Measurements from ENCODE around the gene MAST2.

DNA sequence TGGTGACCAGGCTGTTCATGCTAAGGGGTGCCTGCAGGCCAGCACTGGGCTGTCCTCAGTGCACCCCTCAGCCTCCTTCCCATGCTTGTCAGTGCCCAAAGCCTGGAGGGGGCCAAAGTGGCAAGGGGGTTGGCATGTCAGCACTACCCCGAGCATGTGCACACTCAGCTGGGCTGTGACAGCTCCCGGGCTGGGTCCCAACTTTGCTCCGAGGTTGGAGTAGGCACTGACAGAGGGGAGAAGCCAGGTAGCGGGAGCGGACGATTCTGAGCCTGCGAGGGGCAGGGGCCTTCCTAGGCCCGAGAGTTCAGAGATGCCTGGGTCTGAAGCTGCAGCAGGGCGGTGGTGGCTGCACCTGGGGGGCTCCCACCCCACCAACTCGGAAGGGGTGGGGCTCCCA is 119.0 kb downstream of the MAST2 start:
- TF ChIP-seq, protein P1, sequence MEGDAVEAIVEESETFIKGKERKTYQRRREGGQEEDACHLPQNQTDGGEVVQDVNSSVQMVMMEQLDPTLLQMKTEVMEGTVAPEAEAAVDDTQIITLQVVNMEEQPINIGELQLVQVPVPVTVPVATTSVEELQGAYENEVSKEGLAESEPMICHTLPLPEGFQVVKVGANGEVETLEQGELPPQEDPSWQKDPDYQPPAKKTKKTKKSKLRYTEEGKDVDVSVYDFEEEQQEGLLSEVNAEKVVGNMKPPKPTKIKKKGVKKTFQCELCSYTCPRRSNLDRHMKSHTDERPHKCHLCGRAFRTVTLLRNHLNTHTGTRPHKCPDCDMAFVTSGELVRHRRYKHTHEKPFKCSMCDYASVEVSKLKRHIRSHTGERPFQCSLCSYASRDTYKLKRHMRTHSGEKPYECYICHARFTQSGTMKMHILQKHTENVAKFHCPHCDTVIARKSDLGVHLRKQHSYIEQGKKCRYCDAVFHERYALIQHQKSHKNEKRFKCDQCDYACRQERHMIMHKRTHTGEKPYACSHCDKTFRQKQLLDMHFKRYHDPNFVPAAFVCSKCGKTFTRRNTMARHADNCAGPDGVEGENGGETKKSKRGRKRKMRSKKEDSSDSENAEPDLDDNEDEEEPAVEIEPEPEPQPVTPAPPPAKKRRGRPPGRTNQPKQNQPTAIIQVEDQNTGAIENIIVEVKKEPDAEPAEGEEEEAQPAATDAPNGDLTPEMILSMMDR (IDR thresholded peaks at IDR 0.05) = no peak
- no peak for TF ChIP-seq EP300 (IDR thresholded peaks at IDR 0.05)
- TF ChIP-seq POLR2A (IDR thresholded peaks at IDR 0.05) = no peak
